Epithelial cell of proximal tubule (primary cell): ENCODE measurements around the gene SPRN. TPM values are rescaled to one million over a fixed set of nuclear protein-coding genes. Genes with fewer than 3 reads are reported as not detected.

Experiments
- DNase-seq: peaks from one replicate; pipeline ENCODE4 v3.0.0-alpha.2; 2011; ENCODE audit warnings: low read depth
- H3K4me3 ChIP-seq: 2 replicates; pipeline ENCODE4 v1.5.1; 2011; ENCODE audit warnings: low read depth, mild to moderate bottlenecking, low read length
- total RNA-seq: library from RNA; depleted of rRNA; stranded (reverse); fragments of >200 nt; gene quantifications from 2 replicates; pipeline ENCODE4 v1.2.3, GENCODE V29; 2015
- TF ChIP-seq, protein P1 (sequence below): conservative IDR thresholded peaks from 2 replicates; pipeline ENCODE4 v1.5.1; 2012; ENCODE audit warnings: low read depth, mild to moderate bottlenecking, low read length

SPRN gene
- total RNA-seq, 1 donor from 2014 or later: 0.12 TPM

DNA sequence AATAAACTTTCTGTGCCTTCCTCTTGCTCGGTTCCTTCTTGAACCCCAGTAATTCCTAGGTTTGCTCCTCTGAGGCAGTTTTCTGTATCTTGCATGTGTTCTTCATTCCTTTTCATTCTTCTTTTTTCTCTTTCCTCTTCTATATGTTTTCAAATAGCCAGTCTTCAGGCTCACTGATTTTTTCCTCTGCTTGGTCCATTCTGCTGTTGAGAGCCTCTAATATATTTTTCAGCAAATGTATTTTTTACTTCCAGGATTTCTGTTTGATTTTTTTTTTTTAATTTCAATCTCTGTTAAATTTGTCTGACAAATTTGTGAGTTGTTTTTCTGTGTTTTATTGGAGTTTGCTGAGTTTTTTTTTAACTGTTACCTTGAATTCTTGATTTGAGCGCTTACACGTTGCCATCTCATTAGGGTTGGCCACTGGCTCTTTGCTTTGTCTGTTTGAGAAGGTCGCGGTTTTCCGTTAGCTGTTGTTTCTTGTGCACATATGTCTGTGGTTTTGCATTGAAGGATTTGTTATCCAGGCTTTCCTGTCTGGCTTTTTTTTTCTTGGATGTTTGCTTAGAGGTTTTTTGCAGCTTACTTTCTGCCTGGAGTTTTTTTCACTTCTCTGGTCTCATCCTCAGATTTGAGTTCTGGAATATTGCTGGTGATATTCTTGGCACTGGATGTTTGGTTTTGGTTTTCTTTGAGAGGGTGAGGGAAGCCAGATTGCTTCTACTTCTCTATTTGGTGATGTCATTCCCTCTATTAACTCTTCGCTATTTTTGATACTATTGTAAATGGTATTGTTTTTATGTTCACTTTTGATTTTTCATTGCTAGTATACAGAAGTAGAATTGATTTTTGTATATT, 12.7 kb downstream of the SPRN start:
- TF ChIP-seq, protein P1, sequence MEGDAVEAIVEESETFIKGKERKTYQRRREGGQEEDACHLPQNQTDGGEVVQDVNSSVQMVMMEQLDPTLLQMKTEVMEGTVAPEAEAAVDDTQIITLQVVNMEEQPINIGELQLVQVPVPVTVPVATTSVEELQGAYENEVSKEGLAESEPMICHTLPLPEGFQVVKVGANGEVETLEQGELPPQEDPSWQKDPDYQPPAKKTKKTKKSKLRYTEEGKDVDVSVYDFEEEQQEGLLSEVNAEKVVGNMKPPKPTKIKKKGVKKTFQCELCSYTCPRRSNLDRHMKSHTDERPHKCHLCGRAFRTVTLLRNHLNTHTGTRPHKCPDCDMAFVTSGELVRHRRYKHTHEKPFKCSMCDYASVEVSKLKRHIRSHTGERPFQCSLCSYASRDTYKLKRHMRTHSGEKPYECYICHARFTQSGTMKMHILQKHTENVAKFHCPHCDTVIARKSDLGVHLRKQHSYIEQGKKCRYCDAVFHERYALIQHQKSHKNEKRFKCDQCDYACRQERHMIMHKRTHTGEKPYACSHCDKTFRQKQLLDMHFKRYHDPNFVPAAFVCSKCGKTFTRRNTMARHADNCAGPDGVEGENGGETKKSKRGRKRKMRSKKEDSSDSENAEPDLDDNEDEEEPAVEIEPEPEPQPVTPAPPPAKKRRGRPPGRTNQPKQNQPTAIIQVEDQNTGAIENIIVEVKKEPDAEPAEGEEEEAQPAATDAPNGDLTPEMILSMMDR: no peak
- no peak for DNase-seq
- no peak overlapping the region for H3K4me3 ChIP-seq

DNA sequence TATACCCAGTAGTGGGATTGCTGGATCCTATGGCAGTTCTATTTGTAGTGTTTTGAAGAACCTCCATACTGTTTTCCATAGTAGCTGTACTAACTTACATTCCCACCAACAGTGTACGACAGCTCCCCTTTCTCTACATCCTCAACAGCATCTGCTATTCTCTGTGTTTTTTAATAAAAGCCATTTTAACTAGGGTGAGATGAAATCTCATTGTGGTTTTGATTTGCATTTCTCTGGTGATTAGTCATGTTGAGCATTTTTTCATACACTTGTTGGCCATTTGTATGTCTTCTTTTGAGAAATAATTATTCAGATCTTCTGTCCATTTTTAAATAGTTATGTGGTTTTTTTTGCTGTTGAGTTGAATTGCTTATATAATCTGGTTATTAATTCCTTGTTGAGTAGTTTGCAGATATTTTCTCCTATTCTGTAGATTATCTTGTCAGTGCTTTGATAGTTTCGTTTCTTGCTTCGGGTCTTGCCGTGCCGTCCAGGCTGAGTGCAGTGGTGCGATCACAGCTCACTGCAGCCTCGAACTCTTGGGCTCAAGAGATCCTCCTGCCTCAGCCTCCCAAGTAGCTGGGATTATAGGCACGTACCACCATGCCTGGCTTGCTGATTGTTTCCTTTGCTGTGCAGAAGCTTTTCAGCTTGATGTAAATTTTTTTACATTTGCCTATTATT, 18.4 kb downstream of the SPRN start:
- TF ChIP-seq, protein P1: no peak
- H3K4me3 ChIP-seq: no peak overlapping the region
- DNase-seq: no peak

DNA sequence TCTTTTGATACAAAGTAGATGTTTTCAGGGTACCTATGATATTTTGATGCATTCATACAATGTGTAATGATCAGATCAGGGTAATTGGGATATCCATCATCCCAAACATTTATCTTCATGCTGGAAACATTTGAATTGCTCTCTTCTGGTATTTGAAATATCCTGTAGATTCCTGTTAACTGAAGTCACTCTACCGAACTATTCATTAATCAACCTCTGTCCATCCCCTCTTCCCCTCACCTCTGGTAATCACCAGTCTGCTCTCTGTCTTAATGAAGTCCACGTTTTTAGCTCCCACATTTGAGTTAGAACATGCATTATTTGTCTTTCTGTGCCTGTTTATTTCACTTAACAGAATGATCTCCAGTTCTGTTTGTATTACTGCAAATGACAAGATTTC, 19.2 kb downstream of the SPRN start:
- no peak overlapping the region for H3K4me3 ChIP-seq
- DNase-seq: no peak
- TF ChIP-seq, protein P1: no peak

DNA sequence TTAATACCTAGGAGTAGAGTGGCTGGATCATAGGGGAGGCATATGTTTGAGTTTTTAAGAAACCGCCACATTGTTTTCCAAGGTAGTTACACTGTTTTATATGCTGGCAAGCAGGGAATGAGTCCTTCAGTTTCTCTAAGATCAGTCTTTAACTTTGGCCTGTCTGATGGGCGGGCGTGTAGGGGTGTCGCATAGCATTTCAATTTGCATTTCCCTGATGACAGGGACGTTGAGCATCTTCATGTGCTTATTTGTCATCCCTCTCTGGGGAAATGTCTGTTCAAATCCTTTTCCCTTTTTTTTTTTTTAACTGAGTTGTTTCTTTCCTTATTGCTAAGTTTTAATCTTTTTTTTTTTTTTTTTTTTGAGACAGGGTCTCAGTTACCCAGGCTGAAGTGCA, 20.6 kb downstream of the SPRN start:
- no peak for DNase-seq
- TF ChIP-seq, protein P1: no peak
- H3K4me3 ChIP-seq: no peak overlapping the region

DNA sequence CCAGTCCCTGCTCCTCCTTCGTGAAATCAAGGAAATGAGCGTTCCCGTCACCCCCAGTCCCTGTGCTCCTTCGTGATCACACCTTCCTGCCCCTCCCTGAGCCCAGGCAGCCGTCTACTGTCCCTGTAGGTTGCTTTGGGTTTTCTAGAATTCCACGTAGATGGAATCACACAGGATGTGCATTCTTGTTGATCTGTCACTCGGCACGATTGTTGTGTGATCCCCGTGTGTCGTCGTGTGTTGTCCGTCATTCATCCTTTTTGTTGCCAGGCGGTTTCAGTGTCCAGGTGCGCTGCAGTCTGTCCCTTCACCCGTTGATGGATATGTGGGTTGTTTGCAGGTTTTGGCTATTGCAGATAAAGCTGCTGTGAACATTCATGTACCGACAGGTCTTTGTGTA, 21.1 kb downstream of the SPRN start:
- TF ChIP-seq, protein P1: no peak
- no peak for DNase-seq

DNA sequence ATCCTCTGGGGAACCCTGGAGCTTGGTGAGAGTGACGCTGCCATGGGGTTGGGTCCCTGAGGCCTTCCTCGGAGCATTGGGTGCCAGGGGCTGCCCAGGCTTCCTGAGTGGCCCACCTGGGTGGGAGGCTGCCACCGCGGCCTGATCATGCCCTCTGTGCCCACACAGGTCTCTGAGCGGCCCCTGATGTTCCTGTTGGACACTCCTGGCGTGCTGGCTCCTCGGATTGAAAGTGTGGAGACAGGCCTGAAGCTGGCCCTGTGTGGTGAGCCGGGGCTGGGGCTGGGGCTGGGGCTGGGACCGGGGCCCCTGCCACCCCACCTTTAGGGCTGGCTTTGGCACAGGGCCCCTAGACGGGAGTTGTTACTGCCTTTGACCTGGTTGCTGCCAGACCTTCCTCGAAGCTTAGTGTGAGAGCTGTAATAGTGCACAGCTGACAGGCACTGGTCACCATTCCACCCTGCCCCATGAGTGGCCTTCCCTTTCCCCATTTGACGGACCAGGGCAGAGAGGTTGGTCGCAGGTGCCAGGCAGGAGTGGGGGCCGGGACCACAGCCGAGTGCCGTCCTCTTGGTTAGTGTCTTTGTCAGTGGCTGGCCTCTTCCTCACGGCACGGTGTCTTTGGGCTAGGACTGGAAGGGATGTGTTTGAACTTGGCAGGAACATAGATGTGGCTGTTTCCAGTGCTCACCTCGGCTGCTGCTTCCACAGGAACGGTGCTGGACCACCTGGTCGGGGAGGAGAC, 22.3 kb downstream of the SPRN start:
- TF ChIP-seq, protein P1: no peak
- H3K4me3 ChIP-seq: no peak overlapping the region
- no peak for DNase-seq

More for the DNA sequence above, 21.1 kb downstream of the SPRN start:
- H3K4me3 ChIP-seq: no peak overlapping the region
